GM19351 (cell line): ENCODE data around the gene SRSF6.
A peak's percentile ranks its signal among the peaks of the same experiment; 100 is the strongest.
"Not testable (repeated sequence)": the region's sequence is repeated elsewhere in the genome, so short reads cannot be mapped to it uniquely, and the experiment has no call there.

Source experiments
- ATAC-seq: cut with Tn5 transposase; IDR thresholded peaks from one replicate; pipeline ENCODE4 v1.9.1; 2021; ENCODE audit warnings: mild to moderate bottlenecking, moderate library complexity; ENCODE audit not compliant: unreplicated experiment

The SRSF6 gene

GRCh38 chr20:43457640-43458421 lies at the start of gene SRSF6:
Gene SRSF6 (plus strand): TSS chr20:43457896. CDS start chr20:43458034, 138 bp downstream.
- ATAC-seq = peak; percentile 80

- ATAC-seq = no peak
Measured at GRCh38 chr20:43408848-43409576, 48.7 kb upstream of the SRSF6 start.

DNA sequence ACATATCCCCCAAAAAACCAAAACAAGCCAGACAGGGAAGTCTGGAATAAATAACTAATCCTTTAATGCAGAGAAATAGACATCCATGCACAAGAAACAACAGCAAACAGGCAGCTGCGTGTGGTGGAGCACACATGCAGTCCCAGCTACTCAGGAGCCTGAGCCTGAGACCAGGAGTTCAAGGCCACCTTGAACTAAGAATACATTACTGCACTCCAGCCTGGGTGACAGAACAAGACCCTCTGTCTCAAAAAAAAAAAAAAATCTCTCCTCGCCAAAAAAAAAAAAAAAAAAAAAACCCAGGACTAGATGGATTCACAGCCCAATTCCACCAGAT lies 48.2 kb upstream of the SRSF6 start:
- ATAC-seq = no peak

GRCh38 chr20:43415661-43416430 lies 41.9 kb upstream of the SRSF6 start:
- ATAC-seq = no peak

DNA sequence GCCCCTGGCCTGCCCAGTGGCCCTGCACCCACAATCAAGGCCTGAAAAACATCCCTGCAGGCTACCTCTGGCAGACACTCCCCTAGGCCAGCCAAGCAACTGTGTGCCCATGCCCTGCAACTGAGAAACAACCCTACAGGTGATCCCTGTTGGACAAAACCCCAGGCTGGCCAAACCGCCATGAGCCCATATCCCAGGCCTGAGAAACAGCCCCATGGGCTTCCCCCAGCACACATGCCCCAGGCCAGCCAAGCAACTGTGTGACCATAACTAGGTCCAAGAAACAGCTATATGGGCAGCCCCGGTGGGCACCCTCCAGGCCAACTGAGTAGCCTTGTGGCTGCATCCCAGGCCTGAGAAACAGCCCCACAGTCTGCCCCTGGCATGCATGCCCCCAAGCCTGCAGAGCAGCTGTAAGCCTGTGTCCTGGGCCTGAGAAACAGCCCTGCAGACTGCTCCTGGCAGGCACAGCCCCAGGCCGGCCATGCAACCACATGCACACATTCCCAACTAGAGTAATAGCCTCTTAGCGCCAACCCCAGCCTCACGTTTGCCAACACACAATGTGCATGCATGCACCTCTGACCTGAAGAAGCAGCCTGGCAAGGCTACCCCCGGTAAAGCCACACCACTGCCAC lies 41.0 kb upstream of the SRSF6 start:
- no peak for ATAC-seq

DNA sequence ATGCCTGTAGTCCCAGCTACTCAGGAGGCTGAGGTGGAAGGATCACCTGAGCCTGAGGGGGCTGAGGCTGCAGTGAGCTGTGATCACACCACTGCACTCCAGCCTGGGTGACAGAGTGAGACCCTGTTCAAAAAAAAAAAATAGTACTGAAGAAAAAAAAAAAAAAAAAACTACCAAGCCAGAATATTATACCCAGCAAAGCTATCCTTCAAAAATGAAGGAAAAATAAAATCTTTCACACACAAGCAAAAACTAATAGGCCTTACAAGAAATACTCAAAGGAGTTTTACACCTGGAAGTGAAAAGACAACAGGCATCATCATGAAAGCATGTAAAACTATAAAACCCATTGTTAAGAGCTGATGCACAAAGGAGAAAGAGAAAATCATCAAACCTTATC lies 37.5 kb upstream of the SRSF6 start:
- no peak for ATAC-seq

DNA sequence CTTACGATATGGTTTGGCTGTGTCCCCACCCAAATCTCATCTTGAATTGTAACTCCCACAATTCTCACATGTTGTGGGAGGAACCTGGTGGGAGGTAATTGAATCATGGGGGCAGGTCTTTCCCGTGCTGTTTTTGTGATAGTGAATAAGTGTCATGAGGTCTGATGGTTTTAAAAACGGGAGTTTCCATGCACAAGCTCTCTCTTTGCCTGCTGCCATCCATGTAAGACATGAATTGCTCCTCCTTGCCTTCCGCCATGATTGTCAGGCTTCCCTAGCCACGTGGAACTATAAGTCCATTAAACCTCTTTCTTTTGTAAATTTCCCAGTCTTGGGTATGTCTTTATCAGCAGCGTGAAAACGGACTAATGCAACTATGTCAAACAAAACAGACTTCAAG lies 36.8 kb upstream of the SRSF6 start:
- ATAC-seq = not testable (repeated sequence)

- ATAC-seq = no peak
Measured at GRCh38 chr20:43426172-43426571, 31.5 kb upstream of the SRSF6 start.

DNA sequence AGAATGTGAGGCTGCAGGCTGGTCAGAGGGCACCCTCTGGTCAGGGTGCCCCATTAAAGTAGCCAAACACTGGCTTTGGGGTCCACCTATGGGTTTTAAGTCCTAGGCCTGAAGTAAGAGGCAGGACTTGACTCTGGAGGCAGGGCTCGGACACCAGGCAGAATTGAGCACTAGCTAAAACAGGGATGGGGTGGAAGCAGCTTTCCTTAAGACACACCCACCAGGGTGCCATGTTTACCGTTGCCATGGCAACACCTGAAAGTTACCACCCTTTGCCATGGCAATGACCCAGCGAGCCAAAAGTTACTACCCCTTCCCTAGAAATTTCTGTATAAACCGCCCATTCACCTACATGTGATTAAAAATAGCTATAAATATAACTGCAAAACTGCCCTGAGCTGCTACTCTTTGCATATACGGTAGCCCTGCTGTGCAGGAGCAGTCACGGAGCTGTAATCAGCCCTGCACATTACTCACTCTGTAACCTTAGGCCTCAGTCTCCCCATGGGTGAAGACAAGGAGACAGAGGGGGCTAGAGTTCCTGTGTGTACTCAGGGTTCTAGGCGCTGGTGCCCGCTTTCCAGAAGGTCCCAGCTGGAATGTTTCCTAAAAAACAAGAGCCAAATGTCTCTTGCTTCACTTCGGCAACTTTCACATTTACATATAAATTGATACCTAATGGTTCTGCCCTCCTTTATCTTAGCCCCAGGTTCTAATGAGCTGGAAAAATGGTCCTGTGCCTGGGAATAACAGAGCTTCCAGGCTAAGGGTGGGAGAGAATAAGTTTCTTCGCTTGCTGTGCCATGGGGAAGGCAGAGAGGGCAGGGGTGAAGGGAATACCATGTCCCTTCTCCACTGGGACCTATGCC lies 27.2 kb upstream of the SRSF6 start:
- no peak for ATAC-seq

- no peak for ATAC-seq
Measured at GRCh38 chr20:43431134-43431519, 26.6 kb upstream of the SRSF6 start.

DNA sequence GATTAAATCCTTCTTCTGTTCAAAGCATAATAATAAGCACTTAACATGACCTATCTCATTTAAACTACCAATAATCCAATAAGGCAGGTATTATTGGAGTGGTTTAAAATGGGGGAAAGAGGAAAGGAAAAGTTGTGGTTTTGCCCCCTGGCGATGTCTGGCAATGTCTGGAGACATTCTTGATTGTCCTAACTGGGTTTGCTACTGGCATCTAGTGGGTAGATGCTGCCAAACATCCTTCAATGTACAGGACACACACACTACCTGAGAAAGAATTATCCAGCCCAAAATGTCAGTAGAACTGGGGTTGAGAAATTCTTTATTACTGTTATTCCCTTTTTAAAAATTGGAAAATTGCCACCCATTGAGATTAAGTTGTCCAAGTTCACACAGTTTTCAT lies 25.2 kb upstream of the SRSF6 start:
- no peak for ATAC-seq

DNA sequence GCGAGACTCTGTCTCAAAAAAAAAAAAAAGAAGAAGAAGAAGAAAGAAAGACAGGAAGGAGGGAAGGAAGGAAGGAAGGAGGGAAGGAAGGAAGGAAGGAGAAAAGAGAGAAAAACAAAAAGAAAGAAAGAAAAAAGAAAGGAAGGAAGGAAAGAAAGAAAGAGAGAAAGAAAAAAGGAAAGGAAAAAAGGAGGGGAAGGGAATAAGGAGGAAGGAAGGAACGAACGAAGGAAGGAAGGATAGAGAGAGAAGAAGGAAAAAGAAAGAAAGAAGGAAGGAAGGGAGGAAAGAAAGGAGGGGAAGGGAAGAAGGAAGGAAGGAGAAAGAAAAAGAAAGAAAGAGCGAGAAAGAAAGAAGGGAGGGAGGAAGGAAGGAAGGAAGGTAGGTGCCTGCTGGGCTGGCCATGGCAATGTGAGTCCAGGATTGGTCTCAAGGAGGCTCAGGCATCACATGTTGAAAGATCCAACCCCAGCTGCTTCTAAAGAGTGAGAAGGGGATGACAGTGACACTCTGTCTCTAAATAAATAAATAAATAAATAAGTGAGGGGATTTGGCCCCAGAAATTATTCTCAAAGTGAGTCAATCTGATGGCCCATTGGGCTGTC lies 24.3 kb upstream of the SRSF6 start:
- no peak for ATAC-seq

GRCh38 chr20:43434565-43434964 lies 23.1 kb upstream of the SRSF6 start:
- ATAC-seq = no peak

GRCh38 chr20:43438578-43439316 lies 18.9 kb upstream of the SRSF6 start:
- peak; percentile 97 for ATAC-seq

DNA sequence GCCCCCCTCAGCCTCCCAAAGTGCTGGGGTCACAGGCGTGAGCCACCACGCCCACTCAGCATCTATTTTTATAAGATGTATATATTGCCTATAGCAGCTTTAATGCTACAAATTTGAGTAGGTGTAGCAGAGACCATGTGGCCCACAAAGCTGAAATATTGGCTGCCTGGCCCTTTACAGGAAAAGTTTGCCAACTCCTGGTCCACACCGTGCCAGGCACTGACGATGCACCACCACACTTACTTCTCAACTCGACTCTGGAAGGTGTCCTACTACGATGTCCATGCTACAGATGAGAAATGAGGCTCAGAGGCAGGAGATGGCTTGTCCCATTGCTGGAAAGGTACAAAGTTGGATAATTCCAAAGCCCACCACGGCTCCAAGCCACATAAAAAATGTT lies 17.2 kb upstream of the SRSF6 start:
- ATAC-seq = no peak

- ATAC-seq = no peak
Measured at GRCh38 chr20:43442282-43442880, 15.3 kb upstream of the SRSF6 start.

DNA sequence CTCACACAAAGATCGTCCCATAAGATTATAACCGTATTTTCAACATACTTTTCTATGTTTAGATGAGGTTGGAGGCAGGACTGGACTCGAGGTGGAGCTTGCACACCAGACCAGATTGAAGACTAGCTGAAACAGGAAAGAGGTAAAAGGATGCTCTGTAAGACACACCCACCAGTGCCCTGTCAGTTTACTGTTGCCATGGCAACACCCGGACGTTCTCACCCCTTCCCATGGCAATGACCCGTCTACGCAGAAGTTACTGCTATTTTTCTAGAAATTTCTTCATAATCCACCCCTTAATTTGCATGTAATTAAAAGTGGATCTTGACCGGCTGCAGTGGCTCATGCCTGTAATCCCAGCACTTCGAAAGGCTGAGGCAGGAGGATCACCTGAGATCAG lies 13.6 kb upstream of the SRSF6 start:
- ATAC-seq = no peak

DNA sequence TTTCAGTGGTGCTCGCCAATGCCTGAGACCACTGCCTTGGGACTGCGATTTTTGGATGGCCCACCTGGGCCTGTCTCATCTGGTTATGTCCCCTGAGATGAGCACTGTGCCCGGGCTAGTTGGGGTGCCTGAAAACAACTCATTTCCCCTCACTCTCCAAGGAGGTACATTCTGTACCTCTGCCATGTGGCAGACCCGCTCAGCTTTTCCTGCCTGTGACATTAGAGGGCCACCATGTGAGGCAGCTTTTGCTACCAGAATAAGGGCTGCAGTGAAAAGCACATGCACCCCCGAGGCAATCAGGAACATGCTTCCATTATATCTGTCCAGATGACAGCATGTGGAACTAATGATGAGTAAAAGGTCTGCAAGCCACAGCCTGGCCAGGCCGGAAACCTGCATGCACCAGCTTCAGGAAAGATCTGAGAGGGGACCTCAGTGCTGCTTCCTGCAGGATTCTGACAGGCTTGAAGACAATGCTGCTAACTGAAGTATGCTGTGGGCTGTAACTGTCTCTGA lies 11.3 kb upstream of the SRSF6 start:
- no peak for ATAC-seq

DNA sequence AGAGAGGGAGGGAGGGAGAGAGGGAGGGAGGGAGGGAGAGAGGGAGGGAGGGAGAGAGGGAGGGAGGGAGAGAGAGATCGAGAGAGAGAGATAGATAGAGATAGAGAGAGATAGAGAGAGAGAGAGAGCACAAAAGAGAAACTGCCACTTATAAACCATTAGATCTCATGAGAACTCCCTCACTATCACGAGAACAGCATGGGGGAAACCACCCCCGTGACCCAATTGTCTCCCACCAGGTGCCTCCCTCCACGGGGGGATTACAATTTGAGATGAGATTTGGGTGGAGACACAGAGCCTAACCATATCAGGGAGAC lies 9.3 kb upstream of the SRSF6 start:
- not testable (repeated sequence) for ATAC-seq
